HuH-7 (cell line): ENCODE results near the gene LONP2.
"Not testable (repeated sequence)": the region's sequence is repeated elsewhere in the genome, so short reads cannot be mapped to it uniquely, and the experiment has no call there.

Source experiments
- DNase-seq: peaks from one replicate; pipeline ENCODE4 v3.0.0; 2011; ENCODE audit warnings: low spot score

The LONP2 gene

DNA sequence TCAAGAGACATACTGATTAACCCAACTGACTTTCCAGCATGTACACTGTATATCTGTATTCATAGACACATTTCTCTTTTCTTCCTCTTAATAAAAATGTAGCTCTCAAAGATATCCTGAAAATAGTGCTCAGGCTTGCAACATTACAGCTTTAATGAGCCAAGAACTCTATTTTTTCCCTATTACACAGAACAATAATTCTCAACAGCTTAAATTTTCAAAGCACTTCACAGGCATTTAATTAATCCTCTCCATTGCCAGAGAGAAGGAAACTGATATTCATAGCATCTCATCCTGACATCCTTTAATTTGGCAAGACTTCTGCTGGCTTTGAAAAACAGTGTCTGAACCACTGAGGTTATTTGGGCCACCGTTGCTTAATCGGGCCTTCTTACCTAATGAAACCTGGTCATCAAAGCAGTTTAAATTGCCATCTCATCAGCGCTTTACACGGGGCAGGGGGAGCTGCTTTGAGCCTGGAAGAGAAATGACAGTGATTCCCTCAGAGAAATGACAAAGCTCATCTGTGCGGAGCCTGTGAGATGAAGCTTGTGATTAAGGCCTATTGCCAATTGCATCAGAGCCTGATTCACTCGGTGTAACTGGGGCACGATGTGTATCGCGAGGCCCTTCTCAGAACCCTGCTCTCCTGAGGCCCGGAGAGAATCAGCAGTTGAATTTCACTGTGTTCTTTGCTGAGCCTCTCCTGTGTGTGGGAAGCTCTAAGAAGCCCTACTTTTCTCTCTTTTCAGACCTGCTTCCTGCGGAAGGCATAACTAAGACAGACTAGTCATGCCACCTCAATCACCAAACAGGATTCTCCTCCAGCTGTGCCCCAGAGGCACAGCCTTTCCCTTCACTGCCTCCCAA, 149.6 kb downstream of the LONP2 start:
- DNase-seq = no peak

DNA sequence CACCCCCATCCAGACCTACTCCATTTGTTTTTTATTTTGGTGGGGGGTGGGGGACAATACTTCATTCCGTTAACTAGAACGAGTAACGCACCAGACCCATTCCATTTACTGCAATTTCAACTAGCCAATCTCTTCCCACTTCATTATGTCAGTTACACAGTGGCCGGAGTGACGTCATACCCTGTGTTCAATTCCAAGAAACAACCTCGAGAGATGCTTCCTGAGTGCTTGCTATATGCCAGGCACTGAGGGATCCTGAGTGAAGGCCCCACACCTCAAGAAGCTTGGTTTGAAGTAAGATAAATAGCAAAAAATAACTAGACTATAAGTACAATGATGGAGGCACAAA, 150.2 kb downstream of the LONP2 start:
- DNase-seq = no peak

DNA sequence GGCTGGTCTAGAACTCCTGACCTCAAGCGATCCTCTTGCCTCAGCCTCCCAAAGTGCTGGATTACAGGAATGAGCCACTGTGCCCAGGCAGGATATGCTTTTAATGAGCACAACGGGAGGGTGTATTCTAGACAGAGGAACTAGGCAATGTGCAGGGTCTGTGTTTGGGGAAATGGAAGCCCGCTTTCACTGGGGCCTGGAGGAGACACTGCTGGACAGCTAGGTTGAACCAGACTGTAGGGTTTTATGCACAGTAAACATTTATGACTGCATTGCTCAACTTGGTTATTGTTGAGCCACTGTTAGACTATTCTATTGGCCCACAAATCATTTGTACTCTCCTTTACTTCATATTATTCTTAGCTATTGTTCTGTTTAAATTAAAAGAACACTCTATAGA, 151.3 kb downstream of the LONP2 start:
- no peak for DNase-seq

DNA sequence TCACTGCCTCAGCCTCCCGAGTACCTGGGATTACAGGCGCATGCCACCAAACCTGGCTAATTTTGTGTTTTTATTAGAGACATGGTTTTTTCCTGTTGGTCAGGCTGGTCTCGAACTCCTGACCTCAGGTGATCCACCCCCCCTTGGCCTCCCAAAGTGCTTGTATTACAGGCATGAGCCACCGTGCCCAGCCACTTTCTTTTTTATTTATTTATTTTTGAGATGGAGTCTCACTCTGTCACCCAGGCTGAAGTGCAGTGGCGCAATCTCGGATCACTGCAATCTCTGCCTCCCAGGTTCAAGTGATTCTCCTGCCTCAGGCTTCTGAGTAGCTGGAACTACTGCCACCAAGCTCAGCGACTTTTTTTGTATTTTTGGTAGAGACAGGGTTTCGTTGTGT, 158.4 kb downstream of the LONP2 start:
- DNase-seq = not testable (repeated sequence)

DNA sequence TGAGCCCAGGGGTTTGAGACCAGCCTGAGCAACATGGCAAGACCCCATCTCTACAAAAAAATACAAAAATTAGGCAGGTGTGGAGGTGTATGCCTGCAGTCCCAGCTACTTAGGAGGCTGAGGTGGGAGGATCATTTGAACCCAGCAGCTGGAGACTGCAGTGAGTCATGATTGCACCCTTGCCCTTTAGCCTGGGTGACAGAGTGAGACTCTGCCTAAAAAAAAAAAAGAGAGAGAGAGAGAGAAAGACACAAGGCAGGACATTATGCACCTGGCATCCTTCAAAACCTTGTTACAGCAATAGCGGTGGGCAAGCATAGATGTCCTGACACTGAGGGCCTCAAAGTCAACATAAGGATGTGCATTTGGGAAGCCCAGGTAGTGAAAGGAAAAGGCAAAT, 161.1 kb downstream of the LONP2 start:
- DNase-seq = no peak

DNA sequence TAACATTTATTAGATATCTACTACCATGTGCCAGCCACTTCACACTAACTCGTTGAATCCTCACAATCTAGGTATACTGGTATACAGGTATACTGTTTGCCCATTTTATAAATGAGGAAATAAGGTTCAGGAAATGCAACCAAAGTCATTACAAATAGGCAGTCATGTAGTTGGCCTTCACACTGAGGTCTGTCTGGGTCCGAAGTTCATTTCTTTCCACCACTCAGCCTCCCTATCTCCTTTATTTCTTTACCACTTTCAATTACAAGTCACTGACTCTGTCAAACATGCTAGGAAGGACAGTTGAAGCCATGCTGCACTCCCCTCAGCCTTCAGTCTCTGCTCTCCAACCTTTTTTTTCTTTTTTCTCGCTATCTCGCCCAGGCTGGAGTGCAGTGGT, 161.8 kb downstream of the LONP2 start:
- DNase-seq = peak; percentile 32
